Measurements from ENCODE around the gene ASPHD2. TPM values are rescaled to one million over a fixed set of nuclear protein-coding genes. Genes with fewer than 3 reads are reported as not detected.

The ASPHD2 gene
- total RNA-seq, 1 donor from 2014 or later: 3.4 TPM

GRCh38 chr22:26418620-26419019 lies 10.4 kb upstream of the ASPHD2 start:
- FAIRE-seq: no peak

GRCh38 chr22:26426924-26427323 lies 2.1 kb upstream of the ASPHD2 start:
- FAIRE-seq (no peak), DNase-seq (ENCODE audit: low read depth) (no peak)
- H3K36me3 ChIP-seq (ENCODE audit: control insufficient read depth, insufficient read depth, low read length): no peaks in the 10 kb centered on the region
- no peak overlapping the region for H3K4me3 ChIP-seq (ENCODE audit: low read depth, low read length)
- no peak for TF ChIP-seq CTCF (IDR thresholded peaks at IDR 0.05; ENCODE audit: insufficient read depth, low read length, severe bottlenecking)
- no peaks in the 10 kb centered on the region for H3K27me3 ChIP-seq (ENCODE audit: control insufficient read depth, insufficient read depth, low read length)

More at GRCh38 chr22:26418620-26419019, 10.4 kb upstream of the ASPHD2 start:
- H3K4me3 ChIP-seq (ENCODE audit: low read depth, low read length): no peak overlapping the region
- no peak for TF ChIP-seq CTCF (IDR thresholded peaks at IDR 0.05; ENCODE audit: insufficient read depth, low read length, severe bottlenecking)
- no peak for DNase-seq (ENCODE audit: low read depth)
- no peaks in the 10 kb centered on the region for H3K36me3 ChIP-seq (ENCODE audit: control insufficient read depth, insufficient read depth, low read length)
- H3K27me3 ChIP-seq (ENCODE audit: control insufficient read depth, insufficient read depth, low read length): no peaks in the 10 kb centered on the region

GRCh38 chr22:26429458-26430286 lies 612 bp downstream of the ASPHD2 start:
- TF ChIP-seq CTCF (IDR thresholded peaks at IDR 0.05; ENCODE audit: insufficient read depth, low read length, severe bottlenecking): no peak
- H3K36me3 ChIP-seq (ENCODE audit: control insufficient read depth, insufficient read depth, low read length): no peaks in the 10 kb centered on the region
- H3K27me3 ChIP-seq (ENCODE audit: control insufficient read depth, insufficient read depth, low read length): no peaks in the 10 kb centered on the region
- peak overlapping the region; percentile 43 for H3K4me3 ChIP-seq (ENCODE audit: low read depth, low read length)
- no peak for DNase-seq (ENCODE audit: low read depth)
- no peak for FAIRE-seq

- no peaks in the 10 kb centered on the region for H3K27me3 ChIP-seq (ENCODE audit: control insufficient read depth, insufficient read depth, low read length)
- no peak overlapping the region for H3K4me3 ChIP-seq (ENCODE audit: low read depth, low read length)
- TF ChIP-seq CTCF (IDR thresholded peaks at IDR 0.05; ENCODE audit: insufficient read depth, low read length, severe bottlenecking): no peak
- DNase-seq (ENCODE audit: low read depth): no peak
- no peaks in the 10 kb centered on the region for H3K36me3 ChIP-seq (ENCODE audit: control insufficient read depth, insufficient read depth, low read length)
- peak; percentile 58 for FAIRE-seq
Observed at GRCh38 chr22:26430600-26430999, 1.5 kb downstream of the ASPHD2 start.

GRCh38 chr22:26431261-26431995 lies 2.4 kb downstream of the ASPHD2 start:
- DNase-seq (ENCODE audit: low read depth) (no peak), FAIRE-seq (no peak)
- Histone ChIP-seq H3K27me3 (ENCODE audit: control insufficient read depth, insufficient read depth, low read length) (no peaks in the 10 kb centered on the region), H3K36me3 (ENCODE audit: control insufficient read depth, insufficient read depth, low read length) (no peaks in the 10 kb centered on the region), H3K4me3 (ENCODE audit: low read depth, low read length) (no peak overlapping the region)
- TF ChIP-seq CTCF (IDR thresholded peaks at IDR 0.05; ENCODE audit: insufficient read depth, low read length, severe bottlenecking): no peak

Data from bronchial epithelial cell (primary cell).